Naive thymus-derived CD4-positive, alpha-beta T cell (primary cell): ENCODE results near the gene CABCOCO1. TPM values are rescaled to one million over a fixed set of nuclear protein-coding genes. Genes with fewer than 3 reads are reported as not detected.

ENCODE experiments used
- ATAC-seq: fragments of 150-1000 bp; cut with Tn5 transposase; 2 replicates; pipeline ENCODE4 v1.10.0; 2021; ENCODE audit warnings: mild to moderate bottlenecking, moderate library complexity
- CTCF ChIA-PET: fragments of 350-600 bp; sonication (Branson Sonifier 250); formaldehyde crosslinking; loops from one replicate; lab custom pipeline; 2021; ENCODE audit warnings: antibody characterized with exemption; lab: Charles Lee
- POLR2A ChIA-PET: fragments of 350-600 bp; sonication (Branson Sonifier 250); formaldehyde crosslinking; loops from one replicate; lab custom pipeline; 2021; ENCODE audit warnings: antibody characterized with exemption, inconsistent platforms; lab: Charles Lee
- DNase-seq, 9 donors: peaks; one replicate each; pipeline versions ENCODE4 v3.0.0 to v3.0.0-alpha.2; 2020 to 2022; ENCODE audit warnings: mixed read lengths in 1 of 9
- H3K27ac ChIP-seq: one replicate; pipeline ENCODE4 v1.7.0; 2013; ENCODE audit warnings: mild to moderate bottlenecking, low read depth, low read length, moderate library complexity
- H3K27me3 ChIP-seq, 2 donors: one replicate each; pipeline ENCODE4 v1.7.0; 2013; ENCODE audit warnings: low read length in 2 of 2, mild to moderate bottlenecking in 2 of 2, moderate library complexity in 2 of 2; ENCODE audit not compliant: control insufficient read depth in 2 of 2, insufficient read depth in 2 of 2
- H3K36me3 ChIP-seq, 3 experiments: 1 replicate in 2 of 3; 2 replicates in 1 of 3; pipeline ENCODE4 v1.7.0; 2013; ENCODE audit warnings: low read length in 3 of 3, mild to moderate bottlenecking in 3 of 3, moderate library complexity in 1 of 3; ENCODE audit not compliant: insufficient read depth in 3 of 3, control insufficient read depth in 2 of 3
- H3K4me1 ChIP-seq, 2 donors: one replicate each; pipeline ENCODE4 v1.7.0; 2013; ENCODE audit warnings: low read length in 2 of 2, mild to moderate bottlenecking in 2 of 2, moderate library complexity in 1 of 2; ENCODE audit not compliant: control insufficient read depth in 2 of 2, insufficient read depth in 2 of 2
- H3K4me3 ChIP-seq: 2 replicates; pipeline ENCODE4 v1.7.0; 2013; ENCODE audit warnings: mild to moderate bottlenecking, low read length
- H3K9me3 ChIP-seq, 3 experiments: 1 replicate in 2 of 3; 2 replicates in 1 of 3; pipeline ENCODE4 v1.7.0; 2013; ENCODE audit warnings: low read length in 3 of 3; ENCODE audit not compliant: control insufficient read depth in 2 of 3
- H3K27ac Mint-ChIP-seq, 9 donors: one replicate each; pipeline ENCODE4 v1.8.0; 2020 to 2022; ENCODE audit warnings: mixed read lengths in 9 of 9, mild to moderate bottlenecking in 8 of 9, moderate library complexity in 5 of 9, inconsistent platforms in 2 of 9
- H3K27me3 Mint-ChIP-seq, 5 donors: one replicate each; pipeline ENCODE4 v1.8.0; 2021 to 2022; ENCODE audit warnings: mixed read lengths in 5 of 5, mild to moderate bottlenecking in 1 of 5
- H3K36me3 Mint-ChIP-seq, 5 donors: one replicate each; pipeline ENCODE4 v1.8.0; 2020 to 2022; ENCODE audit warnings: mixed read lengths in 5 of 5, mild to moderate bottlenecking in 3 of 5, inconsistent platforms in 1 of 5
- H3K4me1 Mint-ChIP-seq, 7 donors: one replicate each; pipeline ENCODE4 v1.8.0; 2020 to 2022; ENCODE audit warnings: mixed read lengths in 7 of 7, mild to moderate bottlenecking in 3 of 7, inconsistent platforms in 1 of 7
- H3K4me3 Mint-ChIP-seq, 10 donors: one replicate each; pipeline ENCODE4 v1.8.0; 2020 to 2022; ENCODE audit warnings: mild to moderate bottlenecking in 10 of 10, mixed read lengths in 10 of 10, moderate library complexity in 6 of 10, inconsistent platforms in 2 of 10
- H3K9me3 Mint-ChIP-seq, 11 donors: one replicate each; pipeline ENCODE4 v1.8.0; 2020 to 2022; ENCODE audit warnings: mixed read lengths in 11 of 11, mild to moderate bottlenecking in 4 of 11, inconsistent platforms in 1 of 11, moderate library complexity in 1 of 11
- intact Hi-C, 2 donors: fragments of 100-400 bp; cut with micrococcal nuclease; formaldehyde crosslinking; loops; one replicate each; pipeline ENCODE4 v1.15.1; 2023
- polyA plus RNA-seq, 2 donors: library from polyadenylated mRNA; unstranded; fragments of 300-500 nt; fragmentation: Illumina TruSeq; gene quantifications; one replicate each; pipeline ENCODE4 v1.2.3, GENCODE V29; 2021
- total RNA-seq, 6 experiments: library from RNA in 5 of 6; stranded (reverse) in 5 of 6; gene quantifications; 1 replicate in 5 of 6; 2 replicates in 1 of 6; pipeline ENCODE4 v1.2.3 and lab custom pipeline; 2021 to 2026

CABCOCO1 gene
- total and polyA plus RNA-seq, 7 experiments from 2014 or later = not detected

- CTCF ChIA-PET = interaction anchor here (0.6 to 5.0 kb wide), 3 partner anchors 9 to 115 kb away, joined by 3 to 52 read pairs (median 5); no protein-coding TSS in a partner anchor
These were observed 90.7 kb downstream of the CABCOCO1 start for GRCh38 chr10:61753453-61753852.

DNA sequence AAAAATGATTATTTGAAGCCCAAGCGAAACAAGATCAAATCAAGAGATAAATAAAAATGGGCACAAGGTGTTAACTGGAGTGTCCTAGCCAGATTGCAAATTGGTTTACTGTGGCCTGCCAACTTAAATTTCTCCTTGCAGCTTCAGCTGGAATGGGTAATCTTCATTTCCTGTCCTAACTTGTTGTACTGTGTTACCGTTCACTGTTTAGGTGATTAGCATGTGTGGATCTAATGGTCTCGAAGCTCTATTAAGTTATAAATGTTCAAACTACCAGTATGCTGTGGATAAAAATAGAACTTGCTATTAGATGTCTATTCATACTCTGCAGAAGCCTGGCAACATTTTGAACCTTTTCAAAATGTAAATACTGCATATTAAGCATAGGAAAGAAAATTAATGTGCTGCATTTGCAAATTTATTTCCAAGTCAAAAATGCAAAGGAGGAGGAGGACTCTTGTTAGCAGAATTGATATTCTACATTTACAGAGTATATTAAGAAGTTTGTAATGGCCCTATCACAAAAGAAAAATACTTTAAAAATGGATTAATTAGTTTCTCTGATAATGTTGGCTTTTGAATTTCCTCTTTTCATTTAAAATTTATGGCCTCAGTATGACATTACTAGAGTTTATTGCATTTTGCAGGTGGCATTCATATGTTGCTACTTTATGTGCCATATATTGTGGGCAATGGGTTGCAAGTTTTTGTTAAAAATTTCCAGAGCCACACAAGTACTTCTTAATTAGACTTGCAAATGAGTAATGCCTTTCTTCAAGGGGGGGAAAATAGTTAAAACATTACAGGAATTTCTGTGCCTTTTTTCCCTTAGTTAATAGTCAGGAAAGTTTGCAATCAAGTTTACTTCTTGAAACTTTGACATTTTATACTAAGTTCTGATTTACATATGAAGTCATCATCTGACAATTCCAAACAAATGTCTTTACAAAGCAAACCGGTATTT lies 92.1 kb downstream of the CABCOCO1 start:
- H3K27me3 Mint-ChIP-seq = peaks cover 0 to 4% (median 0%) of the 10 kb centered on the region in 5 donors
- CTCF ChIA-PET = interaction anchor here (0.9 kb wide), 1 partner anchor 78 kb away, joined by 3 read pairs; no protein-coding TSS in a partner anchor

More at GRCh38 chr10:61753453-61753852, 90.7 kb downstream of the CABCOCO1 start:
- peaks cover 0 to 4% (median 0%) of the 10 kb centered on the region in 5 donors for H3K27me3 Mint-ChIP-seq
- no peaks in the 10 kb centered on the region for H3K9me3 ChIP-seq
- H3K27me3 ChIP-seq = no peaks in the 10 kb centered on the region
- H3K27ac Mint-ChIP-seq = peak overlapping the region in 2 of 9 donors; percentile 3 to 16
- peaks cover 0 to 35% (median 26%) of the 10 kb centered on the region in 7 donors for H3K4me1 Mint-ChIP-seq
- peaks cover 0 to 5% (median 0%) of the 10 kb centered on the region in 5 donors for H3K36me3 Mint-ChIP-seq
- DNase-seq (no peak), ATAC-seq (no peak)
- intact Hi-C loops = loop anchor here (5.0 to 10.0 kb wide), 5 partner anchors 189 to 1879 kb away; no protein-coding TSS in a partner anchor
- no peak overlapping the region for H3K27ac ChIP-seq
- no peak overlapping the region for H3K4me3 ChIP-seq
- H3K4me1 ChIP-seq = peaks cover 12 to 15% of the 10 kb centered on the region in 2 donors
- POLR2A ChIA-PET = no interaction called here
- H3K9me3 Mint-ChIP-seq = no peaks in the 10 kb centered on the region
- no peaks in the 10 kb centered on the region for H3K36me3 ChIP-seq
- H3K4me3 Mint-ChIP-seq = no peak overlapping the region

GRCh38 chr10:61757001-61757400 lies 94.3 kb downstream of the CABCOCO1 start:
- CTCF ChIA-PET = interaction anchor here (0.6 to 0.7 kb wide), 2 partner anchors 175 to 735 kb away, joined by 3 read pairs; no protein-coding TSS in a partner anchor
- no peaks in the 10 kb centered on the region for H3K9me3 ChIP-seq
- POLR2A ChIA-PET = no interaction called here
- ATAC-seq (no peak), DNase-seq (no peak)
- H3K27ac ChIP-seq = no peak overlapping the region
- intact Hi-C loops = loop anchor here in 1 of 2 donors (10.0 kb wide), 1 partner anchor 548 kb away; no protein-coding TSS in a partner anchor
- Mint-ChIP-seq H3K9me3 (peaks cover 0 to 4% (median 0%) of the 10 kb centered on the region in 11 donors), H3K36me3 (peaks cover 0 to 13% (median 0%) of the 10 kb centered on the region in 5 donors), H3K4me1 (peaks cover 0 to 25% (median 11%) of the 10 kb centered on the region in 7 donors), H3K4me3 (no peak overlapping the region), H3K27me3 (peaks cover 0 to 4% (median 0%) of the 10 kb centered on the region in 5 donors), H3K27ac (no peak overlapping the region)
- H3K27me3 ChIP-seq = no peaks in the 10 kb centered on the region
- no peaks in the 10 kb centered on the region for H3K36me3 ChIP-seq
- no peak overlapping the region for H3K4me3 ChIP-seq
- peaks cover 3 to 5% of the 10 kb centered on the region in 2 donors for H3K4me1 ChIP-seq

More for the DNA sequence above, 92.1 kb downstream of the CABCOCO1 start:
- intact Hi-C loops = loop anchor here (5.0 to 10.0 kb wide), 5 partner anchors 187 to 1877 kb away; no protein-coding TSS in a partner anchor
- DNase-seq = no peak
- Mint-ChIP-seq H3K9me3 (no peaks in the 10 kb centered on the region), H3K4me1 (peaks cover 0 to 35% (median 26%) of the 10 kb centered on the region in 7 donors), H3K4me3 (no peak overlapping the region), H3K36me3 (peaks cover 0 to 10% (median 0%) of the 10 kb centered on the region in 5 donors), H3K27ac (no peak overlapping the region)
- no peak for ATAC-seq
- H3K4me3 ChIP-seq = no peak overlapping the region
- POLR2A ChIA-PET = no interaction called here
- H3K27ac ChIP-seq = no peak overlapping the region
- no peaks in the 10 kb centered on the region for H3K36me3 ChIP-seq
- no peaks in the 10 kb centered on the region for H3K9me3 ChIP-seq
- H3K4me1 ChIP-seq = peaks cover 12 to 15% of the 10 kb centered on the region in 2 donors
- no peaks in the 10 kb centered on the region for H3K27me3 ChIP-seq

- ChIA-PET CTCF (interaction anchor here (0.6 to 0.7 kb wide), 2 partner anchors 175 to 734 kb away, joined by 3 read pairs; no protein-coding TSS in a partner anchor), POLR2A (no interaction called here)
- Mint-ChIP-seq H3K9me3 (peaks cover 0 to 4% (median 0%) of the 10 kb centered on the region in 11 donors), H3K4me3 (no peak overlapping the region), H3K27me3 (peaks cover 0 to 4% (median 0%) of the 10 kb centered on the region in 5 donors), H3K4me1 (peaks cover 0 to 18% (median 5%) of the 10 kb centered on the region in 7 donors), H3K27ac (no peak overlapping the region), H3K36me3 (peaks cover 0 to 13% (median 0%) of the 10 kb centered on the region in 5 donors)
- DNase-seq (no peak), ATAC-seq (no peak)
- H3K27ac ChIP-seq = no peak overlapping the region
- H3K27me3 ChIP-seq = no peaks in the 10 kb centered on the region
- no peaks in the 10 kb centered on the region for H3K4me1 ChIP-seq
- no peaks in the 10 kb centered on the region for H3K36me3 ChIP-seq
- intact Hi-C loops = loop anchor here in 1 of 2 donors (10.0 kb wide), 1 partner anchor 547 kb away; no protein-coding TSS in a partner anchor
- H3K4me3 ChIP-seq = no peak overlapping the region
- no peaks in the 10 kb centered on the region for H3K9me3 ChIP-seq
These were observed 95.0 kb downstream of the CABCOCO1 start for GRCh38 chr10:61757525-61758397.

DNA sequence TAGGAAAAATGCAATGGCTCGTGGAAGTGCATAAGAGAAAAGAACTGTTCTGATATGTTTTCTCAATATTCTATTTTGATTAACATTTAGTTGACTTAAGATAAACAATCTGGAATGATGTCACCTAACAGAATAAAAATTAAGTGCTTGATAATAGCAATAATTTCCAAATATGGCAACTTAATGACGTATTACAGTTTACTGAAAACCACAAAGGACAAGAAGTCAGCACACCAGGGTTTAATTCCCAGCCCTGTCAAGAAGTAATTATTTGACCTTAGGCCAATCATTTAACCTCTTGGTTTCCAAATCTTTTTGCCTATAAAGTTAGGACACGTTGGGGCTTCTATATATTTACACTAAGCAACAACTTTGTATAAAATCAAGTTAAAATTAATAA lies 95.7 kb downstream of the CABCOCO1 start:
- Mint-ChIP-seq H3K4me3 (no peak overlapping the region), H3K36me3 (peaks cover 0 to 10% (median 0%) of the 10 kb centered on the region in 5 donors), H3K4me1 (peaks cover 0 to 15% (median 2%) of the 10 kb centered on the region in 7 donors), H3K27ac (no peak overlapping the region), H3K9me3 (peaks cover 0 to 4% (median 0%) of the 10 kb centered on the region in 11 donors), H3K27me3 (peaks cover 0 to 4% (median 0%) of the 10 kb centered on the region in 5 donors)
- Histone ChIP-seq H3K4me3 (no peak overlapping the region), H3K27me3 (no peaks in the 10 kb centered on the region), H3K27ac (no peak overlapping the region), H3K4me1 (no peaks in the 10 kb centered on the region), H3K36me3 (no peaks in the 10 kb centered on the region), H3K9me3 (no peaks in the 10 kb centered on the region)
- DNase-seq (no peak), ATAC-seq (no peak)
- CTCF ChIA-PET = no interaction called here
- intact Hi-C loops = loop anchor here in 1 of 2 donors (10.0 kb wide), 1 partner anchor 546 kb away; no protein-coding TSS in a partner anchor
- POLR2A ChIA-PET = interaction anchor here (1.3 kb wide), 1 partner anchor 8 kb away, joined by 4 read pairs; no protein-coding TSS in a partner anchor
